Gastroesophageal sphincter (tissue), 3 donors: Measurements from ENCODE around the gene RRBP1.

Source experiments
- CTCF ChIP-seq, 4 experiments: fragments of 200-600 bp in 2 of 4; fragments of 450-650 bp in 2 of 4; sonication (generic) in 1 of 4; IDR thresholded peaks; one replicate each; pipeline ENCODE4 v1.5.1; 2017 to 2019; ENCODE audit warnings: antibody characterized with exemption in 4 of 4, mild to moderate bottlenecking in 2 of 4, moderate library complexity in 2 of 4
- POLR2A ChIP-seq, 2 donors: fragments of 450-650 bp; IDR thresholded peaks; one replicate each; pipeline ENCODE4 v1.6.1; 2017; ENCODE audit warnings: antibody characterized with exemption in 2 of 2, mild to moderate bottlenecking in 2 of 2, moderate library complexity in 1 of 2
- POLR2AphosphoS5 ChIP-seq: sonication (generic); formaldehyde crosslinking; IDR thresholded peaks from one replicate; pipeline ENCODE4 v1.6.1; 2017; ENCODE audit warnings: antibody characterized with exemption

- TF ChIP-seq CTCF (IDR thresholded peaks at IDR 0.05) (no peak), POLR2AphosphoS5 (no peak), POLR2A (IDR thresholded peaks at IDR 0.05) (no peak)
These were observed 16.3 kb downstream of the RRBP1 start for GRCh38 chr20:17665756-17666155.
